KG1 (cell line): Measurements from ENCODE around the gene CAGE1.
"Not testable (repeated sequence)": the region's sequence is repeated elsewhere in the genome, so short reads cannot be mapped to it uniquely, and the experiment has no call there.

Source experiments
- DNase-seq: peaks from one replicate; lab custom pipeline; 2025; lab: John Stamatoyannopoulos, UW

The CAGE1 gene

GRCh38 chr6:7409740-7410139 lies 20.2 kb upstream of the CAGE1 start:
- no peak for DNase-seq

DNA sequence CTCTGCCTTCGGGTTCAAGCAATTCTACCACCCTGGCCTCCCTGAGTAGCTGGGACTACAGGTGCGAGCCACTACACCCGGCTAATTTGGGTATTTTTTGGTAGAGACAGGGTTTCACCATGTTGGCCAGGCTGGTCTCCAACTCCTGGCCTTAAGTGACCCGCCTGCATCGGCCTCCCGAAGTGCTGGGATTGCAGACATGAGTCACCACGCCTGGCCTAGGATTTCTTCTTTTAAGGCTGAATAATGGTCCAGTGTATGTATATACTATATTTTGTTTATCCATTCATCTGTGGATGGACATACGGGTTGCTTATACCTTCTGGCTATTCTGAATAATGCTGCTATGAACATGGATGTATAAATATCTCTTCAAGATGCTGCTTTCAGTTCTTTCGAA lies 17.2 kb upstream of the CAGE1 start:
- DNase-seq: no peak

DNA sequence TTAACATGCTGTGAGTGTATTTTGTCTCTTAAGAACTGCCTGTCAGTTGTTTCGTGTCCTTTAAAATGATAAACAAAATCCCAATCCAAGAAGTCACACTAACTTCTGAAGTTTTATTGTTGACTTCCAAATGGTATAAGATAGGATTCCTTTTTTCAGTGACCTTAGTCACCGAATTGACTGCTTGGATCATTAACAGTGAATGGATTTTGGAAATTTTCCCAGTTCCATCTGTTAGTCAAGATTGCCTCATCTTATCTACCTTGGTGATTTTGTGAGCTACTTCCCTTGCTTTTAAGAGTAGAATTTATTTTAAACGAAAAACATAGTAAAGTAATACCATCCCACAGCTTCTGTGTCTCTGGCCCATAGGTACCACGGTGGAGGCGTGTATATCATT lies 15.0 kb upstream of the CAGE1 start:
- no peak for DNase-seq

DNA sequence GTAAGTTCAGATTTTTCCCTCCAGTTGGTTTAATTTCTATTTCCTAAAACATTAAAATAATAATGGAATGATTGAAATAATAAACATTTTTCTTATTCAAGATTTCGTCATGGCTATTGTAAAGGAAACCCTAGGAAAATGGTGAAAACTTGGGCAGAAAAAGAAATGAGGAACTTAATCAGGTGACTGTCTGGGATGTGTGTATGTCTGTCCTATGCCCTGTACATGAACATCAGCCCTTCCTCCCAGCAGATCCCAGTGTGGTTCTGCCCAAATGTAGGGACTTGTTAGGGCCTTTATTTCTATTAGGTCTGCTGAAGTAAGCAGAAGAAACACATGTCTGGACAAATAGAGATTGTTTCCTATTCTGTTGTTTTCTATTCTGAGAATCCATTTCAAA lies 13.2 kb upstream of the CAGE1 start:
- no peak for DNase-seq

DNA sequence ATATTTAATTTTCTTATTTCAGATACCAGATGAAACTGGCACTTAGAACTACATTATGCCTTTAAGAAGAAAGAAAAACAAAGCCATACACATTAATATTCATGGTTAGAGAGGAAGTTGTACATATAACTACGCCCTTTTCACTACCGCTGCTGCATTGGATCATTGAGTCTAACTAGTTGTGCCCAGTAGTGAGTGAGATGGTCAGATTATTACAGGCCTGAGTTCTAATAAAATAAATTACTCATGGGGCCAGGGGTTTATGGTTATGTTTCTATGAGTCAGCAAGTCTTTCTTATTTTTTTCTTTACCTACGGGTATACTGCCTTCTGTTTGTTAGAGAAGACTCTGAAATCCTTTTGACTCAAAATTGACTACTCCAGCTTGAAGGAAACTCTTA lies 11.5 kb upstream of the CAGE1 start:
- no peak for DNase-seq

- no peak for DNase-seq
These were observed 2.9 kb upstream of the CAGE1 start for GRCh38 chr6:7392402-7392801.

GRCh38 chr6:7391151-7391550 lies 1.6 kb upstream of the CAGE1 start:
- no peak for DNase-seq

GRCh38 chr6:7390226-7390878 lies 810 bp upstream of the CAGE1 start:
- DNase-seq: no peak

DNA sequence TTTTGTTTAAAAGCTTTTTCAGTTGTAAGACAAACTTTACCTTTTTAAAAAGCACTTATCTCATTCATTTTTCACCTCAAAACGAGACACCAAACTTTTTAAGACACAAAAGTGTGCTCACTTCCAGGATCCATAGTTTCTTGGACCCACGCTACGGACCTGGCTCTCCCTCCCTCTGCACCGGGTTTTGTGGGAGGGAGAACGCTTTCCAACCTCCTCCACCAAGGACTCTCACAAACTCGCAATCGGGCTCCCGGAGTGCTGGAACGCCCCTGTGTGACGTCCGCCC lies 436 bp downstream of the CAGE1 start:
- no peak for DNase-seq

GRCh38 chr6:7381092-7381491 lies 8.4 kb downstream of the CAGE1 start:
- no peak for DNase-seq

DNA sequence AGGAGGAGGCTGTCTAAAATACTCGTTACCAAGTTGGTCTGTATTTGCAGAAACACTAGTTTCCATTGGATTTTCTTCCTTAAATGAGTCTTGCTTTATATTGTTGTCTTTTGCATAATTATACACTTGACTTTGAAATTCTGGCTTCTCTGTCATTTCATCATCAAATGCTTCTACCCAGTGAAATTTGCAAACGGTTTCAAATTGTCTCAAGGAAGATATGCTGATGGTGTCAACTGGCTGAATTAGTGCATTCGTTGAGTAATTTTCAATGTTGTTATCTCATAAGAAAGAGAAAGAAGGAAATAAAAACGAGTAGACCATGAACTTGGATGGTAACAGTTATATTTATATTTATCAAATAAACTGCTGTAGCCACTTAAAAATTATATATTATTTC lies 10.8 kb downstream of the CAGE1 start:
- DNase-seq: no peak

DNA sequence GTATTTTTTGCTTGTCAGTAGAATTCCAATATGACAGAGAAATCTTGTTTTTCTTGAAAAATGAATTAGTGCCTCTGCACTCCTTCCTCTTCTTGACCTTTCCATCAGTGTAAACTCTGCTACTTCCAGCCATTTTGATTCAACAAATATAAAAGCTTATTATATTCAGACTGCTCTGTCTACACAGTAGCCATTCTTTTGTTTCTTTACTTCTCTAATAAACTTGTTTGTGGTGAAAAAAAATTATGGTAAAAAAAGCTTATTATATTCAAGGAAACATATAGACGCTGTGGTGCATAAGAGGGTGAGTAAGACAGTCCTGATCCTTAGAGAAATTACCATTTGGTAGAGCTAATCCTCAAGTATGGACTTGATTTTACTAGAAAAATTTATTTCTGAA lies 11.6 kb downstream of the CAGE1 start:
- no peak for DNase-seq

- DNase-seq: no peak
These were observed 15.8 kb downstream of the CAGE1 start for GRCh38 chr6:7373739-7374138.

DNA sequence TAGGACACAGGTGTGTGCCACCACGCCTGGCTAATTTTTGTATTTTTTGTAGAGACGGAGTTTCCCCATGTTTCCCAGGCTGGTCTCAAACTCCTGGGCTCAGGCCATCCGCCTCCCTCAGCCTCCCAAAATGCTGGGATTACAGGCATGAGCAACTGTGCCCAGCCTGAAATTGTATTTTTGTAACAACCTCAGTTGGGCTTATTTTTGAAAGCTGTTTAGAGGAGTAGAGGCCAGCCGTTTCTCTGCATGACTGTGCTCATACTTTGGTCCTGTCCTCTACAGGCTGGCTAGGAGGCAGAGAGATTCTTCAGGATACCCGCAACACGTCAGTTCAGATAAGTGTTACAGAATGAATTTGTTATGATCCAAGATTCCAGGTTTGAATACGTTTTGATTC lies 22.1 kb downstream of the CAGE1 start:
- DNase-seq: no peak

DNA sequence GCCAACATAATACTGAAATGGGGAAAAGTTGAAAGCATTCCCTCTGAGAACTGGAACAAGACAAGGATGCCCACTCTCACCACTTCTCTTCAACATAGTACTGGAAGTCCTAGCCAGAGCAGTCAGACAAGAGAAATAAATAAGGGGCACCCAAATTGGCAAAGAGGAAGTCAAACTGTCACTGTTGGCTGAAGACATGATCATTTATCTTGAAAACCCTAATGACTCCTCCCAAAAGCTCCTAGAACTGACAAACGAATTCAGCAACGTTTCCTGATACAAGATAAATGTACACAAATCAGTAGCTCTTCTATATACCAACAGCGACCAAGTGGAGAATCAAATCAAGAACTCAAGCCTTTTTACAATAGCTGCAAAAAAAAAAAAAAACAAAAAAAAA lies 37.6 kb downstream of the CAGE1 start:
- not testable (repeated sequence) for DNase-seq

- not testable (repeated sequence) for DNase-seq
These were observed 39.0 kb downstream of the CAGE1 start for GRCh38 chr6:7350591-7350990.

GRCh38 chr6:7347551-7347997 lies 42.0 kb downstream of the CAGE1 start:
- DNase-seq: not testable (repeated sequence)

DNA sequence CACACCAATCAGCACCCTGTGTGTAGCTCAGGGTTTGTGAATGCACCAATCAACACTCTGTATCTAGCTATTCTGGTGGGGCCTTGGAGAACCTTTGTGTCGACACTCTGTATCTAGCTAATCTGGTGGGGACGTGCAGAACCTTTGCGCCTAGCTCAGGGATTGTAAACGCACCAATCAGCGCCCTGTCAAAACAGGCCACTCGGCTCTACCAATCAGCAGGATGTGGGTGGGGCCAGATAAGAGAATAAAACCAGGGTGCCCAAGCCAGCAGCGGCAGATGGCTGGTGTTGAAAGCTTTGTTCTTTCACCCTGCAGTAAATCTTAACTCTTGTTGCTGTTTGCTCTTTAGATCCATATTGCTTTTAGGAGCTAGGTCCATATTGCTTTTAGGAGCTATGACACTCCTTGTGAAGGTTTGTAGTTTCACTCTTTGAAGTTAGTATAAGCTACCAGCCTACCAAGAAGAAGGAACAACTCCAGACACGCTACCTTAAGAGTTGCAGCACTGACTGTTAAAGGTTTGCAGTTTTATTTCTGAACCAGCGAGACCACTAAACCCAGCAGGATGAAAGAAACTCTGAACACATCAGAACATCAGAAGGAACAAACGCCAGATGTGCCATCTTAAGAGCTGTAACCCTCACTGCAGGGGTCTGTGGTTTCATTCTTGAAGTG lies 44.6 kb downstream of the CAGE1 start:
- not testable (repeated sequence) for DNase-seq

DNA sequence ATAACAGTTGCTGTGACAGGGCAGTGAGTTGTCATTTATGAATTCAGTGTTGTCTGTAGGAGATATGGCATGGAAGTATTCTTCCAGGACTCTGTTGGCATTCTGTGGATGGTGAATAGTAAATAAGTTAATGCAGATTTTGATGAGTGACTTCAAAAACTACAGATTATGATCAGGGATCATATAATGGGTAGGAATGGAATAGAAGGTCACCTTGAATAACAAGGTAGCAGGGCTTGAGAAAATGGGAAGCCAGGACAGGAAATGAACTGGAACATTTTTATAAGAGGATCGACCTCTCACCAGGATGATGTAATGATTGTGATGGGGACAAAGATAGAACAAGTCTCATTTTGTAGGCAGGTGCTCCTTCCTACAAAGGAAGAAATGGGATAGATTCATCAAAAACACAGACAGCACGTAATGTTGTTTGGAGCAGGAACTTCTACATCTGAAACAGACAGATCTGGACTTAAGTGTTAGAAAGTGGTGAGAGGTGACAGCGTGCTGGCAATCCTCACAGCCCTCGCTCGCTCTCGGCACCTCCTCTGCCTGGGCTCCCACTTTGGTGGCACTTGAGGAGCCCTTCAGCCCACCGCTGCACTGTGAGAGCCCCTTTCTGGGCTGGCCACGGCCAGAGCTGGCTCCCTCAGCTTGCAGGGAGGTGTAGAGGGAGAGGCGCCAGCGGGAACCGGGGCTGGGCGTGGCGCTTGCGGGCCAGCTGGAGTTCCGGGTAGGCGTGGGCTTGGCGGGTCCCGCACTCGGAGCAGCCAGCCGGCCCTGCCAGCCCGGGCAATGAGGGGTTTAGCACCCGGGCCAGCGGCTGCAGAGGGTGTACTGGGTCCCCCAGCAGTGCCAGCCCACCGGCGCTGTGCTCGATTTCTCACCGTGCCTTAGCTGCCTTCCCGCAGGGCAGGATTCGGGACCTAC lies 45.7 kb downstream of the CAGE1 start:
- DNase-seq: no peak

DNA sequence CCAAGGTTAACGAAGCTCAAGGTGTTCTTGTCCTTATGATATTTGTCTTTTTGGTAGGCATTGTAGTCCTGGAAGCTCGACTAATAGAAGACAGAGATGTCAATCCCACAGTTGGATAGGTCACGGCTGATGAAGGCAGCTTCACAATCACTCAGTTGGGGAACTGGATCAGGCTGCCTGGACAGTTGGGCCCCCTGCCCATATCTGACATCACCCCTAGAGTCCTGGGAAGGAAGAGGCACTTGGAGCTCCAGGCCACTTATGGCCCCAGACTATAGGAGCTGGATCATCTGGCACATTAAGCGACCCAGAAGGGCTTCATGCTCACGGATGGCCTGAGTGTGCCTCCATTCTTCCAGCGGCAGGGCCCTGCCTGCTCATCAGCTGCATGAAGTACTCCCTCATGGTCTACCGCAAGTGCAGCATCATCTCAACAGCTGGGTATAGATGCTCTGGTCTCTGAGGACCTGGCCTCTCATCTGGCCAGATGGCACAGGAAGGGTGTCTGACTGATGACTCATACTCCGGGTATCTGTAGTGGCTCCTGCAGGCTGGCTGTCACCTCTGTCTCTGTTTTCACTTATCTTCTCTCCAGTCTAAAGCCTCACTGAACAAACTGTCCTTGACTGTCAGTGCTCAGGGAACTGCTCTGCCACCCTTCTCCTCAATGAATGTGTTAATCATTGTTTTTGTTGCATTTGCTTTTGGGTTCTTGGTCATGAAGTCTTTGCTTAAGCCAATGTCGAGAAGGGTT lies 47.4 kb downstream of the CAGE1 start:
- DNase-seq: no peak

- DNase-seq: no peak
These were observed 48.3 kb downstream of the CAGE1 start for GRCh38 chr6:7341271-7341670.

DNA sequence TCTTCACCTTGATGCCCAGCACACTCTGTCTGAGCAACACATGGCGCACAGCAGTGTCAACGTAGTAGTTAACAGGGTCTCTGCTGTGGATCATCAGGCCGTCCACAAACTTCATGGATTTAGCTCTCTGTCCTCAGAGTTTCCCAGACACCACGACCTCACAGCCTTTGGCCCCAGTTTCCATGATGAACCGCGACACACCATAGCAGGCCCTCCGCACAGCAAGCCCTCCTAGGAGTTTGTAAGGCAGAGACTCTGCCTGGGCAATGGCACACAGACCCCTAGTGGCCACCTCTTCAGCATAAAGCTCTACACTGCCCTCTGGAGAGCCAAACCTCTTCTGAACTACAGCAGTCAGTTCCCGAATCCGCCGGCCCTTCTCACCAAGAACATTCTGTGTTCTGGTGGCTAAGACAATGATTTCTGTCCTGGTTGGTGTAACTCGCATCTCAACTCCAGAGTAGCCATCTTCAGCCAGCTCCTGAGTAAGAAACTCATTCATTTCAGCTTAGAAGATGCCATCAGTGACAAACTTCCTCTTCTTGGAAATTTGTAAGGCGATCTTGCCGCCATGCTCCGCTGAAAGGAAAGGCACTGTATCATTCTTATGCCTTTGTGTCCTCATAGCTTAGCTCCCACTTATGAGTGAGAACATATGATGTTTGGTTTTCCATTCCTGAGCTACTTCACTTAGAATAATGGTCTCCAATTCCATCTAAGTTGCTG lies 50.4 kb downstream of the CAGE1 start:
- not testable (repeated sequence) for DNase-seq
